ENCODE measurements around the gene PARD3. TPM values are rescaled to one million over a fixed set of nuclear protein-coding genes. Genes with fewer than 3 reads are reported as not detected.

Gene PARD3
- total RNA-seq, 4 donors from 2014 or later = 98.9 to 122 (median 105) TPM

GRCh38 chr10:34804306-34804705 lies 10.8 kb downstream of the PARD3 start:
- intact Hi-C loops (cut with DNase I) = no loop called here
- Histone ChIP-seq H3K27ac (replicated peaks in 1 of 4) (no peak overlapping the region), H3K27me3 (no peaks in the 10 kb centered on the region), H3K9me3 (no peaks in the 10 kb centered on the region), H3K4me1 (peaks cover 12 to 51% (median 46%) of the 10 kb centered on the region in 4 donors), H3K36me3 (no peaks in the 10 kb centered on the region), H3K4me3 (no peak overlapping the region)
- 79% methylated on average over 1 of the region's 1 CpG for WGBS
- TF ChIP-seq EP300 (IDR thresholded peaks at IDR 0.05) (no peak), POLR2A (IDR thresholded peaks at IDR 0.05; ENCODE audit: low read depth) (no peak), POLR2AphosphoS5 (IDR thresholded peaks at IDR 0.05) (no peak)
- TF ChIP-seq, protein P1, sequence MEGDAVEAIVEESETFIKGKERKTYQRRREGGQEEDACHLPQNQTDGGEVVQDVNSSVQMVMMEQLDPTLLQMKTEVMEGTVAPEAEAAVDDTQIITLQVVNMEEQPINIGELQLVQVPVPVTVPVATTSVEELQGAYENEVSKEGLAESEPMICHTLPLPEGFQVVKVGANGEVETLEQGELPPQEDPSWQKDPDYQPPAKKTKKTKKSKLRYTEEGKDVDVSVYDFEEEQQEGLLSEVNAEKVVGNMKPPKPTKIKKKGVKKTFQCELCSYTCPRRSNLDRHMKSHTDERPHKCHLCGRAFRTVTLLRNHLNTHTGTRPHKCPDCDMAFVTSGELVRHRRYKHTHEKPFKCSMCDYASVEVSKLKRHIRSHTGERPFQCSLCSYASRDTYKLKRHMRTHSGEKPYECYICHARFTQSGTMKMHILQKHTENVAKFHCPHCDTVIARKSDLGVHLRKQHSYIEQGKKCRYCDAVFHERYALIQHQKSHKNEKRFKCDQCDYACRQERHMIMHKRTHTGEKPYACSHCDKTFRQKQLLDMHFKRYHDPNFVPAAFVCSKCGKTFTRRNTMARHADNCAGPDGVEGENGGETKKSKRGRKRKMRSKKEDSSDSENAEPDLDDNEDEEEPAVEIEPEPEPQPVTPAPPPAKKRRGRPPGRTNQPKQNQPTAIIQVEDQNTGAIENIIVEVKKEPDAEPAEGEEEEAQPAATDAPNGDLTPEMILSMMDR (IDR thresholded peaks at IDR 0.05) = no peak
- no peak for DNase-seq (ENCODE audit: extremely low spot score)

- Histone ChIP-seq H3K4me3 (no peak overlapping the region), H3K27ac (replicated peaks in 1 of 4) (no peak overlapping the region), H3K4me1 (peaks cover 3 to 46% (median 33%) of the 10 kb centered on the region in 4 donors), H3K9me3 (no peaks in the 10 kb centered on the region), H3K27me3 (no peaks in the 10 kb centered on the region), H3K36me3 (no peaks in the 10 kb centered on the region)
- DNase-seq (ENCODE audit: extremely low spot score) = no peak
- 99% methylated on average over 5 of the region's 5 CpGs for WGBS
- intact Hi-C loops (cut with DNase I) = no loop called here
- TF ChIP-seq EP300 (IDR thresholded peaks at IDR 0.05) (no peak), POLR2AphosphoS5 (IDR thresholded peaks at IDR 0.05) (no peak), POLR2A (IDR thresholded peaks at IDR 0.05; ENCODE audit: low read depth) (no peak)
- TF ChIP-seq, protein P1 (IDR thresholded peaks at IDR 0.05) = no peak
These were observed 12.4 kb downstream of the PARD3 start for GRCh38 chr10:34802692-34803091.

DNA sequence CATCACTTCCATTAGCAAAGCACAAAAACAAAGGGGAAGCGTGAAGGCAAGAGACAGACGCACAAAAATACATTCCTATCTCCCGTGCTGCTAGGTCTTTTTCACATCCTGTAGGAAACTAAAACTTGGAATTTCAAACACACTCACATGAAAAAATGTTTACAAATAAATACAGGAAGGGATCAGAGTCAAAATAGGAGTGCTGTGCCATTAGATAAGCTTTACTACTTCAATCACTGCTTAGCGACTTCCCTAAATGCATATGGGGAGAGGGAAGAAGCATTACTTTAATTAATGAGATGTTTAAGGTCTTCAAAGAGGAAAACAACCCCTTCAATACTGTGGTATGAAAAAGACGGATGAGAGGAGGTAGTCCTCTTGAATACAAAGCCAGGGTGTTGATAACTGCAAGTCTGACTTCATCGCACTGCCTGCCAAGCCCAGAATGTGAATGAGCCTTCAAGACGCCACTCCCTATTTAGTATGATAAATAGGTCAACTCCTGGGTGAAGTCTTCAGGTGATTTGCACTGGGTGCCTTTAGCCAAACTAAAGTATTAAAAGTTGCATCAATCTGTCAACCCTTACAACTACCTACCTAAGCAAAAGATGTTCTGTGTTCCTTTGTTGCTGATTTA lies 13.9 kb downstream of the PARD3 start:
- no peak for TF ChIP-seq EP300 (IDR thresholded peaks at IDR 0.05)
- TF ChIP-seq, protein P1 (IDR thresholded peaks at IDR 0.05) = no peak
- no peak for TF ChIP-seq POLR2A (IDR thresholded peaks at IDR 0.05; ENCODE audit: low read depth)
- no peak for TF ChIP-seq POLR2AphosphoS5 (IDR thresholded peaks at IDR 0.05)
- Histone ChIP-seq H3K4me3 (peak overlapping the region in 3 of 4 donors; percentile 0 to 7 (median 1)), H3K9me3 (no peaks in the 10 kb centered on the region), H3K36me3 (no peaks in the 10 kb centered on the region), H3K4me1 (peaks cover 3 to 46% (median 30%) of the 10 kb centered on the region in 4 donors), H3K27ac (replicated peaks in 1 of 4) (peak overlapping the region; percentile 27 to 58 (median 36)), H3K27me3 (no peaks in the 10 kb centered on the region)
- 30% methylated on average over 7 of the region's 7 CpGs for WGBS
- intact Hi-C loops (cut with DNase I) = no loop called here
- no peak for DNase-seq (ENCODE audit: extremely low spot score)

DNA sequence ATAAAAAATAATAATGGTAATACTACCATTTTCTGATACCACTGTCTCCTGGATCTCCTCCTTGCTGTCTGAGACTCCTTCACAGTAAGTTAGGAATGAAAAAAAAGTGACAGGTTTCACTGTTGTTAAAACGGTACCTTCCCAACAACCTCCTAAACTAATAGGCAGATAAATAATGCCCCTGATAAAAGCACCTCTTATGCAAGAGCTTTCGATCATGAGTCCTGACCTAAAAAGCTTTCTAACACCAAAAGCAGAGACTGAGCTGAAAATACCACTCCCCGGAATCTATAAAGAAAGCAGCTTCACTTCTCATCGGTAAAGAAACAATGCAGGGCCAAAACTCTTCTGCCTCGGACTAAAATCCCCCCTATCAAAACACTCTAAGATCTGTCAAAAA lies 14.5 kb downstream of the PARD3 start:
- intact Hi-C loops (cut with DNase I) = no loop called here
- Histone ChIP-seq H3K4me3 (peak overlapping the region in 3 of 4 donors; percentile 0 to 7 (median 1)), H3K27me3 (no peaks in the 10 kb centered on the region), H3K27ac (replicated peaks in 1 of 4) (peak overlapping the region; percentile 27 to 58 (median 36)), H3K36me3 (no peaks in the 10 kb centered on the region), H3K4me1 (peaks cover 3 to 46% (median 30%) of the 10 kb centered on the region in 4 donors), H3K9me3 (no peaks in the 10 kb centered on the region)
- DNase-seq (ENCODE audit: extremely low spot score) = no peak
- TF ChIP-seq EP300 (IDR thresholded peaks at IDR 0.05) = no peak
- TF ChIP-seq, protein P1 (IDR thresholded peaks at IDR 0.05) = no peak
- TF ChIP-seq POLR2AphosphoS5 (IDR thresholded peaks at IDR 0.05) = no peak
- no peak for TF ChIP-seq POLR2A (IDR thresholded peaks at IDR 0.05; ENCODE audit: low read depth)
- WGBS = 31% methylated on average over 5 of the region's 5 CpGs
